T47D (cell line): ENCODE results near the gene POU3F3.

ENCODE experiments used
- DNase-seq, 2 experiments: peaks; one replicate each; pipeline versions ENCODE4 v3.0.0 to v3.0.0-alpha.2; 2011 to 2012; ENCODE audit warnings: low read depth in 1 of 2, low spot score in 1 of 2
- JUND ChIP-seq: IDR thresholded peaks from 2 replicates; pipeline ENCODE4 v1.6.1; 2012; ENCODE audit warnings: low read depth
- in situ Hi-C: cut with HindIII; loops from 2 replicates; pipeline ENCODE4 v1.10.0; 2016; ENCODE audit warnings: low sequenced_read_pairs, low pct_unique_long_range_greater_than_20kb

Gene POU3F3

DNA sequence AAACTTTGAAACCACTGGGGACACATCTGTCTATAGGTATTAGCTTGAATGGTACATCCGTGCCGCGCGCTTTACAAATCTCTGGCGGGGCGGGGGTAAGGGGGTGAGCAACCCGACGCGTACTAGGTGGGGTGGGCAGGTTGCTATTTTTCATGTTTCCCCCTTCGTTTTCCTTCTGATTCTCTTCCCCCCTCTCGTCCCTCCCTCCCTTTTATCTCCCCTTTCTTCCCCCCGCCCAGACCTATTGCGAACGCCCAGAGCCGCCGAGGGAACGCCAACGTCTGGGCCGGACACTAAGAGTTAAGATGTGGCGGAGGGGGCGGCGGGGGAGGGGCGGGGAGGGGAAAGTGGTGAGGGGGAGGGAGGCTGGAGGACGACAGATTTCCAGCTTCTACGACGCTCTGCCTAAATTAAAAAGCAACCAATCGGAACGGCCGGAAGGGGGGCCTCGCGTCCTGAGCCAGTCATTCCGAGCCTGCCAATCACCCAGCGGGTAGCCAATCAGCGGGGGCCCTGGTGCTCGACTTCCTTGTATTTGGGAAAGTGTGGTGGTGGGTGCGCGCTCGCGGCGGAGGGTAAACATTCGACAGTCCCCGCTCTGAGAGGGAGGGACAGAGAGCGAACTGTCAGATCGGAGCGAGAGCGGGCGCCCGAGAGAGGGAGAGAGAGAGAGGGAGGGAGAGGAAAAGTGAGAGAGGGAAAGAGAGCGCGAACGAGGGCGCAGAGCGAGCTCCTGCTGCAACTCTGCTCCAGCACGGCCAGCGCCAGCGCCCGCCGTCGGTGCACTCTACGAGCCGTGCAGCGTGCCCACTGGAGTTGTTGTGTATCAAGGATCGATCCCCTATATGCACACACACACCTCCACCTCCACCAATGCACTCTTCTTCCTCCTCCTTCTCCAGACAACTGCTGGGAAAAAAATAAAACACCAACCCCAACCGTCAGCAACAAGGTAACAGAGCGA lies at the start of gene POU3F3:
POU3F3 (plus strand) TSS at position 582 of the 964 bp plus-strand sequence. CDS start 1,396 bp downstream, outside the sequence.
- peak in 1 of 2 experiments; percentile 12 for DNase-seq
- in situ Hi-C loops: no loop called here
- no peak for TF ChIP-seq JUND

DNA sequence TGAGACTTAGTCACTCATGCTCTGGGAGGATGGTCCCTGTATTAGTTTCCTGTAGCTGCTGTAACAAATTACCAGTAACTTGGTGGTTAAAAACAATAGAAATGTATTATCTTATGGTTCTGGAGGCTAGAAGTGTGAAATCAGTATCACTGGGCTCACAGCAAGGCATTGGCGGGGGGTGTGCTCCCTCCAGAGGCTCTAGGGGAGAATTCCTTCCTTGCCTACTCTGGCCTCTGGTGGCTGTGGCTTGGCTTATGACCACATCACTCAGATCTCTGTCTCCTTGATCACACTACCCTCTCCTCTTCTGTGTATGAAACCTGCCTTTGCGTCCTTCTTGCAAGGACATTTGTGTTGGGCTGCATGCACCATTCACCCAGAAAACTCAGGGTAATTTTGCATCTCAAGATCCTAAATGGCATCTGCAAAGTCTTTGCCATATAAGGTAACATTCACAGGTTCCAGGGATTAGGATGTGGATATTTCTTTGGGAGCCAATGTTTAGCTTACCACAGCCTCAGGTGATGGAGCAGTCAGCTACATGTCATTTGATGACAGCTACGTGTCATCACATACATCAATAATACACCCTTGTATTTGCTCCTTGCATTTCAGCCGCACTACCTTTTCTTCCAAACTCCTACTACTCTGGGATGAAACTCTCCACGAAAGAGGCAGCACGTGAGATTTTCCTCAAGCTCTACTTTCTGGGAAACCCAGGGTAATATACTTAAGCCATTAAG lies 49.6 kb upstream of the POU3F3 start:
- no peak for TF ChIP-seq JUND

DNA sequence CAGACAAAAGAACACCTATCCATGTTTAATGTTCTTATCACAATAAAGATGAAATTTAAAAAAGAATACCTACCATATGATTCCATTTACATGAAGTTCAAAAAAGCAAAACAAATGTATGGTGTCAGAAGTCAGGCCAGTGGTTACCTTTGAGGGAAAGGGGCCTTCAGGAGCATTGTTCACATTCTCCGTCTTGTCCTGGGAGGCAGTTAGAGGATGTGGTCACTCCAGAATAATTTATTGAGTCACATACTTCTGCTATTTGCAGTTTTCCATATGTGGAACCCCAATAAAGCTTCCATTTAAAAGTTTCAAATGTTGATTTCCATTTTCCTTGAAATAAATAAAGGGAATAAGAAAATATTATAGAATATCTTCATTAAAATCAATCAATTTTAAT lies 41.6 kb upstream of the POU3F3 start:
- in situ Hi-C loops: no loop called here
- DNase-seq: no peak
- no peak for TF ChIP-seq JUND

More for the DNA sequence above, 49.6 kb upstream of the POU3F3 start:
- in situ Hi-C loops: no loop called here
- DNase-seq: peak in 1 of 2 experiments; percentile 2

DNA sequence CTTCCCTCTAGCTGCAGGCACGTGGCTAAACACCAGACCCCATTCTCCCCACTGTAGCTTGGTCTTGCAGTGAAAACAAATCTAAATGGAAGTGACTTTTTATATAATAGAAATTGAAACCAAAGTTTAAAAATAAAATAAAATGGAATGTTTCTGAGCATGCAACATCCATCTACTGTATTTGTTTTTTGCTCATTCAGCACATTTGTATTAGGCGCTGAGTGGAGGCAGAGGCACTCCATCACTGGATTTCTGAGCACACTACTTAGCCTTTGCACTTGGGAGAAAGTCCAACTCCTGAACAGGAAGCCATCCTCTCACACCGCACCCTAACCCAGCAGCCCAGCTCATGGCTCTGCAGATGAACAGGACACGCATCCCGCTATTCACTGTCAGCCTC lies 37.8 kb upstream of the POU3F3 start:
- no peak for DNase-seq
- TF ChIP-seq JUND: no peak
- in situ Hi-C loops: no loop called here

DNA sequence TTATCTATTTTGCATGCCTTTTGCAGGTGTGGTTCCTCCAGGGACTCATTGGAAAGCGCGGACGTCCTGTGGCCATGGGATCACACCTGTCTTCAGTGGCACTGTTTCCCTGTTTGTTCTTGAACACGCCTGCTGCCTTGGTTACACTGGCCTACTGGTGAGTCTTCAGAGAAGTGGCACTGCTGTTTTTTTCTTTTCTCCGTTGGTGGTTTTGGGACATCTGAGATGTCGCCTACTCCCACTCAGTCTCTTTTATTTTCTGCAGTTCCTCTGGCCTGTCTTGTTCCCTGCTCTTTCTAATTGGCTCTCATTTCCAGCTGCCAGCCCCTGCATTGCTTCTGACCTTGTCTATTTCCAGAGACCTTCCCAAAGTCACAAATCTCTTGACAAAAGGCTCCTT lies 35.7 kb upstream of the POU3F3 start:
- DNase-seq: no peak
- in situ Hi-C loops: no loop called here
- TF ChIP-seq JUND: no peak

DNA sequence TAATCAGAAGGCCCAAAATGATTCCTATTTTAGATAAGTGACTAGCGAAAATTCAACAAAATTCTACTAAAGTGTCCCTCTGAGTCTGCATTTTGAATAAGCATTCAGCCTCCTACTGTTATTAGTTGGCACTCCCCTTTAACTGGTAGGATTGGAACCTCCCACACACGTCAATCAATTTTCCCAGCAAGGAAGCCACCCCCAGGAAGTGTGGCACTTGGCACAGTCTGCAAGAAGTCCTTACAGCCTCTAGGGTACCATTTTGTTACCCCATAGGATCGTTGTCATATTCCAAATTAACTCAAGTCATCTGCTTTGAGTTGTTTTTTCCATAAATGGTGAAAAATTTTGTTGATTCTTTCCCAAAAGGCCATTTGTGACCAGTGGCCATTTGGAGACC lies 33.8 kb upstream of the POU3F3 start:
- DNase-seq: no peak
- in situ Hi-C loops: no loop called here

DNA sequence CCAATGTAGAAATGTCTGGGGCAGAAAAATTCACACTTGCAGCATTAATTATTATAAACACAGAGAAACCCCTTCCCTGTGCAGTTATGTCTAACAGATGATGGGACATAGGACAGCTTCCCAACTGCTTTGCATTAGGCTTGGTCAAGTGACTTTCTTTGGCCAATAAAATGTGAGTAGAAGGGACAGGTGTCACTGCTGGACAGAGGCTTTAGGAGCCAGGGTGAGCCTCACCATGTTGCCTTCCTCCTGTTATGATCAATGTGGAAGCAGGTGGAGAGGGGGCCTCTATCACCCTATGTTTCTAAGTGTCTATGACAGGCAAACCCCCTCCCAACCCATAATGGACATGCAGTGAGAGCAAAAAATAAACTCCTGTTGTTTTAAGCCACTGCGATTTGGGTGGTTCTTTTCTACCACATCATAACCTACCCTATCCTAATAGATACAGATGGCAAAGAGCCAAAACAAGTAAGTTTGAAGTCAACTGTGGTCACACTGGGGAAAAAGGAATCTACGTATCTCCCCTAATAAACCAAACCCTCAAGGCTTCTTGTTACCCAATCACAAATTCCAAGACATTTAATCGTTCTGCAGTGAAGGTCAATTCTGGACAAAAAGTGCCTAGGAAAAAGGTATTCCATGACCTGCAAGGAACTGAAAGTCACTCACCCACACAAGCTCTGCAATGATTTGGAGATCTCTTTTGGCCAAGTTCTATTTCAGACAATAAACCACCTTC lies 28.6 kb upstream of the POU3F3 start:
- no peak for TF ChIP-seq JUND
- in situ Hi-C loops: no loop called here
- no peak for DNase-seq

More for the DNA sequence above, 33.8 kb upstream of the POU3F3 start:
- TF ChIP-seq JUND: no peak

DNA sequence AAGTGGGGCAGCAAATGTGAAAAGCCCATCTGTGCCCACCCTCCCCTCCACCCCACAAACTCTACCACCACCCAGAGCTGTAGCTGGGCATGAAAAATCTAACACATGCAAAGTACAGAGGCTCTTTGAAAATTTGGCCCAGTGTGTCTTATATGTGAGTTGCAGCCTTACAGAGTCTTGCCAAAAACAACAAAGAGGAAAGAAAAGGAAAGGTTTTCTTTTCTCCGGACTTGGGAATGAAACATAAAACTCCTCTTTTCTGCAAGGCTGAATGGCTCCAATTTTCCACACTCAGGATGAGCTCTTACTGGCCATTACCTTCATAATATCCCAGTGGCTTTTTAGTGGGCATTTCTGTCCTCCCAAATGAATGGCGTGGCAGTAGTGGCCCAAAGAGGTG lies 27.9 kb upstream of the POU3F3 start:
- no peak for DNase-seq
- TF ChIP-seq JUND: no peak
- in situ Hi-C loops: no loop called here

DNA sequence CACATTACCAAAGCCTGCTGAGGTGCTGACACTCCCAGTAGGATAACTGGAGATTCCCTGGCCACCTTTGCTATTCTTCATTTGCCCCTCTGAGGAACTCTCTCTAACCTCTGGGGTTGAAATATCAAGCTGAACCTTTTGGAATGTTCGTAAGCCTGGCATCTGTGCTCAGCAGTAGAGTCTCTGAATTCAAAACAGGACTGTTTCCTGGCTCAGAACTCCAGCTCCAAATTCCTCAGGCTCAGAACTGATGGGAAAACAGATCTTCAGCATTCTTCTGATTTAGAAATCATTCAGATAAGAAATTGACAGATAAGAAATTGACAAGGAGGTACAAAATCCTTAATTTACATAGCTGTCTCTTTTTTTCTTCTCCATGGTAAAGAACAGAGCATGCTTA lies 22.2 kb upstream of the POU3F3 start:
- TF ChIP-seq JUND: no peak
- no peak for DNase-seq
- in situ Hi-C loops: no loop called here

DNA sequence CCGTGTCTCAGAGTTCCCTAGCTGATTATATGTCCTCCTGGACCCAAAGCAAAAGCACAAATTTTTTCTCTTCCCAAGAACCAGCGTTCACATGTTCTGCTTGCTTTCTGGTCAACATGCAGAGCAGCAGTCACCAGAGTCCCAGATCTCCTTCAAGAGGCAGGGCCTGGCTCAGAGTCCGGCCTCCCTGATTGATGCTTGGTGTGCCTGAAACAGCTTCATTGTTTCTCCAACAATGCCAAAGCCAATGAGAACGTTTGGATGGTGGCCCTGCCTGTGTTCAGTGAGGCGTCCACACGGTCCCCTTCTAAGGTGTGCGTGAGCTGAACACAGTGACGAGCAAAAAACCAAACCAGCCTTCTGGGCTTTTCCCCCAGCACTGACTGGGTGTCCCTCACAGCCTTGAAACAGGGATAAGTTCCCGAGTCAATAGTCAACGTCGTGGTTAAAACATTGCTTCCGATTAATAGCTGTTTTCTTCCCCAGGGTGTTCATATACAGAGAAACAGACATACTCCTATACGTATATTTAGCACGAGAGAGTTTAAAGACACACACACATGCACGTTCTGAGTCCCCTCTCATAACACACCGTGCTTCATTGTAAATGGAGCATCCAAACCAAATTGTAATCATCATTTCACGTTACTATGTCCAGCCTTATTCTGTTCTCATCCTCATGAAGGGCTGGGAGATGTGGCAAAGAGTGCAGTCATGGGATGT lies 19.3 kb upstream of the POU3F3 start:
- in situ Hi-C loops: no loop called here
- no peak for TF ChIP-seq JUND
- no peak for DNase-seq

DNA sequence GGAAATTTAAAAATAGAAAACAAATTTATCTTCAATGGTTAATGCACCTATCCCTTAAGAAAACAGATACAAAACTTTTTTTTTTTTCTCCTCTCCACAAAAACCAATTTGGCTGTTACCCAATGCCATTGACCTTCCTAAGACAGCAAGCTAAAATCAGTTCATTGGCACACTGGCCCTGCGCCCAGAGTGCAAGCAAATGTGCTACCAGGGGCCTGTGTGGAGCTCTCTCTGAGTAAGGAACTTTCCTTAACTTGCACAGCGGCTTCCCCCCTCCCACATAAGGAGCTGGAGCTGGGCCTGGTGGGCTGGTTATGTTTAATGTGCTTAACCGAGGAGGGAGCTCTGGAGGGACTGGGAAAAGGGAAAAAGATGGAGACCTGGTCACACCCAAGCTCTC lies 17.6 kb upstream of the POU3F3 start:
- no peak for DNase-seq
- no peak for TF ChIP-seq JUND
- in situ Hi-C loops: no loop called here

DNA sequence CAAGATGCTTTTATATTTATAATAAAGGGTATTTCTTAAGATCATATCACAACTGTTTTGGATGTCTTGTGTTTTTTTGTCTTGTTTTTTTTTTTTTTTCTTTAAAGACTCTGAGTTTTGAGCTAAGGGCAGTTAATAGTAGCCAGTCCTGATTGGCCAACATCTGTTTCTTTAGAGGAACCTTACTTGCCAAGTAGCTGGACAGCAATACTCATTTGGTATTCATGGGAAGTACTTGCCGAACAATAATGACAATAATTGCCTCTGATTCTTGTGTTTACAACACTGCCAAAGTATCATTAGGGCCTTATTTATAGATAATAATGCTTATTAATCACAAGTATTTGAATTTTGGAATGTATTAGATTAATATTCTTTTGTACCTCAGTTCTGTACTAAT lies 17.1 kb upstream of the POU3F3 start:
- in situ Hi-C loops: no loop called here
- DNase-seq: no peak
- TF ChIP-seq JUND: no peak
